ENCODE data around the gene MANEAL.
A peak's percentile ranks its signal among the peaks of the same experiment; 100 is the strongest.
"Not testable (repeated sequence)": the region's sequence is repeated elsewhere in the genome, so short reads cannot be mapped to it uniquely, and the experiment has no call there.

The MANEAL gene

DNA sequence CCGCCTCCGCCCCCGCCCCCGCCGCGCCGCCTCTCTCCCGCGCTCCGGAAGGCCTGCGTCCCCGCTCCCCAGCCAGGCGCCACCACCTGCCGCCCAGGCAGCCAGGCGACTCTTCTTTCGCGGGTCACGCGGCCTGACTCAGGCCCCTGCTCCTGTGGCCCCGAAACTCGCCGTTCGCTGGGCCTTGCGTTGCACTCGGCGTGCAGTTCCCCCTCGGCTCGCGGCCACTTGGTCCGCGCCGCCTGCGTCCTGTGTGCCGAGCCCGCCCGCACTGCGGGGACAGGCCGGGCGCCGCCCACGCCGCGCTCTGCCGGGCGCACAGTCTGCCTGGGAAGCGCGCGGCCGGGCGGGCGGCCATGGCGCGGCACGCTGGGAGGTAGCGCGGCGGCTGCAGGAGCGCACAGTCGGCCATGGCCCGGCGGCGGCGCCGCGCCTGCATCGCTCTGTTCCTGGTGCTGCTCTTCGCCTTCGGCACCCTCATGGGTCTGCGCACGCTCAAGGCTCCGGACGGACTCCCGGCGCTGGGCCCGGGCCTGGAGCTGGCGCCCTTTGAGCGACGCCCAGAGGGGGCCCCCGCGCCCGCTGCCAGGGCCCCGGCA, at the start of gene MANEAL:
Gene MANEAL, plus strand, starts transcription at position 75 of the 599 bp plus-strand sequence. Its CDS starts 336 bp downstream, at position 411.
- peak; percentile 89 for DNase-seq

DNA sequence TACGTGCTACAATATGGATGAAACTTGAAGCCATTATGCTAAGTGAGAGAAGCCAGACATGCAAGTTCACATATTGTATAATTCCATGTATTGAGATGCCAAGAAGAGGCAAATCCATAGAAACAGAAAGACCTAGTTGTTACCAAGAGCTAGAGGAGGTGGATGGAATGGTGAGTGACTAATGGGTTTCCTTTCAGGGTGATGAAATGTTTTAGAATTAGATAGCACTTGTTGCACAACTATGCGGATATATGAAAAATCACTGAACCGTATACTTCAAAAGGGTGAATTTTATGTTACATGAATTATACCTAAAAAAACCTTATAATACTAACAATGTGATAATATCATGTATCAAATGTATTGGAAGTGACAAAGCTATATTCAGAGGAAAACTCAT, 46.8 kb upstream of the MANEAL start:
- no peak for DNase-seq

DNA sequence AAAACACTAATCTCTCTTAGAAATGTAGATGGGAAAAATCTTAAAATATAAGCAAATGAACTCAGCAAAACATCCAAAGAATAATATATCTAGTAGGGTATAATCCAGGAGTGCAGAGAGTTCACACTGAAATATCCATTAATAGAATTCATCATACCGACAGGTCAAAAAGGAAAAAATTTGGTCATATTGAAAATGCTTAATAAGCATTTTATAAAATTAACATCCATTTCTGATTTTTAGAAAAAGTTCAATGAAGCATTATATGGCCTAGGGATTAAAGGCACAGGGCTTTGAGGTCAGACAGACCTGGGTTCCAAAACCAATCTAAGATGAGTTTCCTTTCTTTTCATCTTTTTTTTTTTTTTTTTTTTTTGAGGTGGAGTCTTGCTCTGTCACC, 45.1 kb upstream of the MANEAL start:
- no peak for DNase-seq

GRCh38 chr1:37752213-37752582, 41.4 kb upstream of the MANEAL start:
- peak; percentile 73 for DNase-seq

DNA sequence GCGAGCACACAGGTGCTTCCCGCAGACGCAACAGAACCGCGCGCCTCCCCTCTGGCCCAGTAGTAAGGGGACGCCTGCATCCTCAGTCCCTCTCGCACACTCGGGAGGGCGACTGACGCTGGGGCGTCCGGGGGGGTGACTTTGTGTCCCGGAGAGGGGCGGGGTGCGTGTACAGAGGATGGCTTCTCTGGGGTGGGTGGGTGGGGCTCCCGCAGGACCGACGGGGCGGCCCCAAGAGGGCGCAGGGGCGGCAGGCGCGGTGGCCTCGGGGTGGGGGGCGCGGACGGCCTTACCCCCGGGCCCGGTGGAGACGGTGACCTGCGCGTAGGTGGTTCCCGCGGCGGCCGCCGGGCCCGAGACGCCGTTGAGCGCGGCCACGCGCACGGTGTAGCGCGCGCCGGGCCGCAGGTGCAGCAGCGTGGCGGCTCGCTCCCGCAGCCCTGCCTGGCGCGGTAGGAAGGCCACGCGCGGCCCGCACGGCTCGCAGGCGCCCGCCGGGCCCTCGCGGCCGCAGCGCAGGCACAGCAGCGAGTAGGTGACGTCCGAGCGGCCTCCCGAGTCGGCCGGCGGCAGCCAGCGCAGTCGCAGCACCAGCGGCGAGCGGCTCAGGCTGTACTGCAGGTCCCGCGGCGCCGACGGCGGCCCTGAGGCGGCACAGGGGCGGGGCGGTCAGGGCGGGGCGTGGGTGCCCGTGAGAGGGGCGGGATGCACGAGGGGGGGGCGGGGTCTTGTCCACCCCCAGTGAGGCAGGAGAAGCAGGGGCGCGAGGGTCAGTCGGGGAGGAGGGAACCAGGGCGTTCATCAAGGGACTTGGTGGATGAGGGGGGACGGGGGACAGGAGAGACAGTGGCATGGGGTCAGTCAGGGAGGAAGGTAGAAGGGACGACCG, 40.8 kb upstream of the MANEAL start:
- peak; percentile 86 for DNase-seq

DNA sequence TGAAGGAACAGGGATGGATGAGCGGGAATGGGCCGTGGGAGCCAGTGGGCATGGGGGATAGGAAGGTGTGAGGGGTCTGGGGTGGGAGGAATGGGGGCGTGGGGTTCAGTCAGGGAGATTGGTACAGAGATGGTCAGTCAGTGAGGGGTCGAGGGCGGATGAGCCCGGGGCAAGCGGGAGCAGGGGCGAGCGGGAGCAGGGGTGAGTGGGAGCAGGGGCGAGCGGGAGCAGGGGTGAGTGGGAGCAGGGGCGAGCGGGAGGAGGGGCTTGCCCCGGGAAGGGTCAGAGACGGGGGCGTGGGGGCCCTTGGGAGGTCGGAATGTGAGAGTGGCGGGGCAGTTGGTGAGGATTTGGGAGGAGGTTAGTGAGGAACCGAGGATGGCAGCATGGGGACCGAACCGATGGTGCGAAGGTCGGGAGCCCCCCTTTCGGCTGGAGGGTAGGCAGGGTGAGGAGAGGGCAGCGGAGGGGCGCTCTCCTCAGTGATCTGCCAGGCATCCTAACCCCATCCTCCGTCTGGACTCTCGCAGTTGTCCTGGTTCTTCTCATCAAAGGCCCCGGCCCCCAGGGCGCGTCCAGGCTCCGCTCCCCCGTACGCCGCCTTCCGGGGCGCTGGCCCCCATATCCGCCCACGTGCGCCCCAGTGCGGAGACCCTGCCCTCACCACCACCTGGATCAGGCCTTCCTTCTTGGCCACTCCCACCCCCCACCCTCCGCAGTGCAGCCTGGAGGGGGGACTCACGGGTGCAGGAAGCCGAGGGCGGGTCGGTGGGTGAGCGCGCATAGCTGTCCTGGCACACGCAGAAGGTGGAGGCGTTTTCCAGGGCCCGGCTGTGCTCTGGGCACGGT, 40.0 kb upstream of the MANEAL start:
- no peak for DNase-seq

GRCh38 chr1:37755290-37755689, 38.4 kb upstream of the MANEAL start:
- peak; percentile 40 for DNase-seq

- DNase-seq, result no peak
Observed at GRCh38 chr1:37755951-37756560, 37.6 kb upstream of the MANEAL start.

GRCh38 chr1:37759451-37759850, 34.2 kb upstream of the MANEAL start:
- DNase-seq, result no peak

DNA sequence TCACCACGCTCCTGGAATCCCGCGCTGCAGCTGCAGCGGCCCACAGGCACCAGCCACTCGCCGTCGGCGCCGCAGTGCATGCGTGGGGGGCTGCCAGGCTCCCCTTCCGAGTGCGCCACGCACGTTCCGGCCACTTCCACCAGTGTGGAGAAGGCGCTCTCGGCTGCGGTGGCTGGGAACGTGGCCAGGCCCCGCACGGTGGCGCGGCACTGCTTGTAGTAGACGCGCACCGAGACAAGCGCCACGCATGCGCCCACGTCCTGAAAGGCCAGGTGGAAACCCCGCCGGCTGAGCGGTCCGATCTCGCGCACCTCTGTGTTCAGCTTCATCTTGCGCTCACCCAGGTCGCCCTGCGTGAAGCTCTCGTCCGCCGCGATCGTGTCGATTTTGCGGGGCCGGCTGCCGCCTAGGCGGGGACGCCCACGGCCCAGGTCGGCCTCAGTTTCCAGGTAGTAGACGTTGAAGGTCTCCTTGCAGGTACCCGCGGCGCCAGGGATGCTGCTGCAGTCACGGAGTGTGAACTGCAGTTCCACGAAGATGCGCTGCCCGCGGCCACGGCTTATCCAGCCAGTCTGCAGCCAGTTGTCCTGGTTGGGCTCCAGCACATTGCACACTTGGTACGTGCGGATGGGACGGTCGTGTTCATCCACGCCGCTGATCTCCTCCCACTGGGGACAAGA, 32.1 kb upstream of the MANEAL start:
- peak; percentile 66 for DNase-seq

DNA sequence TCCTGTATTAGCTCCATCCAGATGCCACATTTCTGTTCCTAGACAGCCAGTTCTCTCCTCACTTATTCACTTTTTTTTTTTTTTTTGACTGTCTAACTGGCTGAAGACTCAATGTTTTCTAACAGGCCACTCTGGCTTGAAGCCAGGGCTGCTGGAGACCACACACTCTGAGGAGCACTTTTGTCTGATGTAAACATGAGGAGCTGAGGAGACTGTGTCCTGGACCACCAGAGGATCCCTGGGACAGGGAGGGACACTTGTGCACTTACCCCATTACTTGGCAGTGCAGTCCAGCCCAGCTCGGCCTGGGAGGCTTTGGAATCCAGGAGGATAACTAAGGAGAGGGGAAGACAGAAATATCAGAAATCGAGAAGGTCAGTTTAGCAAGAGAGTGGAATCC, 31.1 kb upstream of the MANEAL start:
- DNase-seq, result no peak

- no peak for DNase-seq
Observed at GRCh38 chr1:37763791-37764413, 29.7 kb upstream of the MANEAL start.

DNA sequence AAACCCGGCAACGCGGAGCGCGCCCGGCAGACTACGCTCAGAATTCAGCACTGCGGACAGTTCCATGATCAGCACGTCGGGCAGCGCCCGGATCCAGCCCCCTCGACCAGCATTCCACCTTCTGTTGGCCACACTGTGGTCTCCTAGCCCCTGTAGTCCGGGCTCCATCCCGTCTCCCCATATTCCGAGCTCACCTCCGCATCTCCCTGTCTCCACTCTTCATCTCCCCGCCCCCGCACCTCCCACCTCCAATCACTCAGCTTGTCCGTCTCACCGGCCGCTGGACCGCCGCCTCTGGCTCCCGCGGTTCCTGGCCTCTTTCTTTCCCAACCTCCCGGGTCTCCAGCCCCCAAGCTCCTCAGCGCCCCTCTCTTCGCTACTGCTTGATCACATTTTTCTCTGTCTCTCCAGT, 29.2 kb upstream of the MANEAL start:
- peak; percentile 50 for DNase-seq

GRCh38 chr1:37764888-37765441, 28.7 kb upstream of the MANEAL start, which contains the start of gene EPHA10:
Gene EPHA10 (minus strand): TSS chr1:37765120. CDS start chr1:37765066, 54 bp downstream.
- peak; percentile 72 for DNase-seq

DNA sequence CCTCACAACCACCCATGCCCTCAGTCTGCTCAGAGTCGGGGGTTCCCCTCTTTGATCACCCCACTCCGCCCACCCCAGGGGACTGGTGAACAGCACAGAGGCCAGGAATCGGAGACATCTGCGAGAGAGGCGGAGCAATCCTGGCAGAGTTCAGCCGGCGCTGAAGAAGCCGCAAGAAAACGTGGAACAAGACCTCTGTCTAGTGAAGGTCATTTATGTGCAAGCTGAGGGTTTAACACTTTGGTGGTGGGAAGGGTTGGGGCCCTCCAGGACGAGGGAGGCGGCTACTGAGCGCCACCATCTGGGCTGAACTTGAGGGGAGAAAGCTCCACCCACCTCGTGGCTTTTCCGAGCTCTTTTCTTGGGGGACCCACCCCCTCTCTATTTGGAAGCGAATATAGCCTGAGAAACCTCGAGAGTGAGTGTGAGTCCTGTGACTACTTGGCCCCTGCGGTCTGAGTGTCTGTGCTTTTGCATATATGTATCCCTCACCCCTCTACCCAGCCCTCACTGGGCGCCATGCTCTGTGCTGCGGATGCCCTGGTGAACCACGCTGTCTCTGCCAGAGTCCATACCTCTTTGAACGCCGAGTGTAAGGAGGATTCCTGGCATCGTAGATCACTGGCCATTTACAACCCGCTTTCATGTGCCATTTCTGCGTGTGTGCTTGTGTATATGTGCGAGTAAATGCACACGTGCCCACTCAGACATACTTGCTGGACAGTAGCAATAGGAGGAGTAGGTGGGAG, 27.6 kb upstream of the MANEAL start:
- peak; percentile 63 for DNase-seq

DNA sequence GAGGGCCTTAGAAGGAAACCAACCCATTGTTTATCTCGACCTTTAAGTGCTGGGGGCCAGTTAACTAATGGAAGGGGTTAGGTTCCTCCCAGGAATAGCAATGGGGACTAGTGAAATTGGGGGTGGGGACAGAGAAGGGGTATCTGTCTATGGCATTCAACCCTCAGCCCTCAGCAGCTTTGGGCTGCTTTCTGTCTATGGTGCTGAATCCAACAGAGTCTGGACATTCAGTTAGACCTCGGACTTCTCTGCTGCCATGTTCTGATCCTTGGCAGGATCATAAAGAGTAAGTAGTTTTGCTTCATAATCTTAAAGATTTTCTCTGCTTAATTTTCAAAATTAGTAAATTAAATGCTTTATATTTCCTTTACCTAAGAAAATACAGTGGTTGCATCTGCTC, 26.2 kb upstream of the MANEAL start:
- no peak for DNase-seq

DNA sequence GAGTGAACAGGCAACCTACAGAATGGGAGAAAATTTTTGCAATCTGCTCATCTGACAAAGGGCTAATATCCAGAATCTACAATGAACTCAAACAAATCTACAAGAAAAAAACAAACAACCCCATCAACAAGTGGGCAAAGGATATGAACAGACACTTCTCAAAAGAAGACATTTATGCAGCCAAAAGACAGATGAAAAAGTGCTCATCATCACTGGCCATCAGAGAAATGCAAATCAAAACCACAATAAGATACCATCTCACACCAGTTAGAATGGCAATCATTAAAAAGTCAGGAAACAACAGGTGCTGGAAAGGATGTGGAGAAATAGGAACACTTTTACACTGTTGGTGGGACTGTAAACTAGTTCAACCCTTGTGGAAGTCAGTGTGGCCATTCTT, 22.2 kb upstream of the MANEAL start:
- not testable (repeated sequence) for DNase-seq

- no peak for DNase-seq
Observed at GRCh38 chr1:37776946-37777516, 16.6 kb upstream of the MANEAL start.

DNA sequence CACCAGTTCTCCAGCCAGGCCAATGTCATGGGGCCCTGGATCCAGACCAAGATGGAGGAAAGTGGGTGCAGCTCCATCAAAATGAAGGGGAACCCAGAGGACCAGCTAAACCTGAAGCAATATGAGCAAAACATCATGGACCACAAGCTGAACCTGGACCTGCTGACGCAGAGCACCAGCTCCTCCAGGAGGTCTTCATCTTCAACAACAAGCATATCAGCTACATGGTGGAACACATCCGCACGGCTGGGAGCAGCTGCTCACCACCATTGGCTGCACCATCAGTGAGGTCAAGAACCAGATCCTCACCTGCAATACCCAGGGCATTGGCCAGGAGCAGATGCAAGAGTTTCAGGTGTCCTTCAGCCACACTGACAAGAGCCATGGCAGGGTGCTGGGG, 15.0 kb upstream of the MANEAL start:
- no peak for DNase-seq

GRCh38 chr1:37782491-37782890, 11.2 kb upstream of the MANEAL start:
- DNase-seq, result no peak
